ENCODE measurements around the gene AOPEP.

The AOPEP gene

GRCh38 chr9:94726495-94727191, at the start of gene AOPEP:
Gene AOPEP (plus strand): TSS chr9:94726699. CDS start chr9:94759784, 33,085 bp downstream.
- peak within 1 kb of the TSS; percentile 74 for H3K27ac ChIP-seq
- TF ChIP-seq CTCF (conservative IDR thresholded peaks at IDR 0.05): no peak

GRCh38 chr9:94677929-94678328, 48.6 kb upstream of the AOPEP start:
- TF ChIP-seq CTCF (conservative IDR thresholded peaks at IDR 0.05): no peak
- no peak overlapping the region for H3K27ac ChIP-seq

- H3K27ac ChIP-seq: no peak overlapping the region
- no peak for TF ChIP-seq CTCF (conservative IDR thresholded peaks at IDR 0.05)
These were observed 46.9 kb upstream of the AOPEP start for GRCh38 chr9:94679587-94679986.

- TF ChIP-seq CTCF (conservative IDR thresholded peaks at IDR 0.05): no peak
- no peak overlapping the region for H3K27ac ChIP-seq
These were observed 46.5 kb upstream of the AOPEP start for GRCh38 chr9:94680020-94680419.

- no peak overlapping the region for H3K27ac ChIP-seq
- TF ChIP-seq CTCF (conservative IDR thresholded peaks at IDR 0.05): no peak
These were observed 45.9 kb upstream of the AOPEP start for GRCh38 chr9:94680621-94681020.

- peak overlapping the region; percentile 41; the same call in 1 of the 2 replicates for H3K27ac ChIP-seq
- TF ChIP-seq CTCF (conservative IDR thresholded peaks at IDR 0.05): peak; percentile 82
These were observed 45.0 kb upstream of the AOPEP start for GRCh38 chr9:94681508-94681907.

- no peak overlapping the region for H3K27ac ChIP-seq
- no peak for TF ChIP-seq CTCF (conservative IDR thresholded peaks at IDR 0.05)
These were observed 41.1 kb upstream of the AOPEP start for GRCh38 chr9:94685359-94685758.
